Trophoblast cell (in vitro differentiated cells and primary cell): Measurements from ENCODE around the gene EGR4. TPM values are rescaled to one million over a fixed set of nuclear protein-coding genes. Genes with fewer than 3 reads are reported as not detected.

ENCODE experiments used
- DNase-seq, 2 donors: peaks; one replicate each; pipeline ENCODE4 v3.0.0-alpha.2; 2016
- H2AFZ ChIP-seq: 2 replicates; pipeline ENCODE4 v1.6.1; 2013; ENCODE audit warnings: low read length, moderate library complexity, mild to moderate bottlenecking; ENCODE audit not compliant: insufficient read depth, poor library complexity
- H2AK5ac ChIP-seq: 2 replicates; pipeline ENCODE4 v1.6.1; 2013; ENCODE audit warnings: mild to moderate bottlenecking, low read length
- H2BK120ac ChIP-seq: 2 replicates; pipeline ENCODE4 v1.6.1; 2013; ENCODE audit warnings: low read length, mild to moderate bottlenecking, moderate library complexity; ENCODE audit not compliant: insufficient read depth, poor library complexity
- H2BK12ac ChIP-seq: 2 replicates; pipeline ENCODE4 v1.6.1; 2013; ENCODE audit warnings: mild to moderate bottlenecking, low read length, moderate library complexity
- H2BK5ac ChIP-seq: 2 replicates; pipeline ENCODE4 v1.6.1; 2013; ENCODE audit warnings: low read length, low read depth, moderate library complexity, mild to moderate bottlenecking; ENCODE audit not compliant: poor library complexity
- H3K14ac ChIP-seq: 2 replicates; pipeline ENCODE4 v1.6.1; 2013; ENCODE audit warnings: mild to moderate bottlenecking, low read length
- H3K18ac ChIP-seq: 2 replicates; pipeline ENCODE4 v1.6.1; 2013; ENCODE audit warnings: mild to moderate bottlenecking, low read length
- H3K23ac ChIP-seq: 2 replicates; pipeline ENCODE4 v1.6.1; 2013; ENCODE audit warnings: low read length
- H3K27ac ChIP-seq: 2 replicates; pipeline ENCODE4 v1.5.1; 2013; ENCODE audit warnings: low read depth, mild to moderate bottlenecking, inconsistent platforms, low read length, moderate library complexity
- H3K27me3 ChIP-seq: 2 replicates; pipeline ENCODE4 v1.6.1; 2013; ENCODE audit warnings: inconsistent platforms, mild to moderate bottlenecking, low read length, moderate library complexity; ENCODE audit not compliant: insufficient read depth
- H3K36me3 ChIP-seq, 2 experiments: 1 replicate in 1 of 2; 2 replicates in 1 of 2; pipeline ENCODE4 v1.6.1; 2013; ENCODE audit warnings: low read length in 2 of 2, mild to moderate bottlenecking in 2 of 2, moderate library complexity in 1 of 2; ENCODE audit not compliant: insufficient read depth in 2 of 2, control insufficient read depth in 1 of 2
- H3K4ac ChIP-seq: 2 replicates; pipeline ENCODE4 v1.6.1; 2013; ENCODE audit warnings: low read depth, mild to moderate bottlenecking, low read length, moderate library complexity
- H3K4me1 ChIP-seq, 2 experiments: 1 replicate in 1 of 2; 2 replicates in 1 of 2; pipeline ENCODE4 v1.6.1; 2013; ENCODE audit warnings: low read length in 2 of 2, mild to moderate bottlenecking in 2 of 2, moderate library complexity in 1 of 2; ENCODE audit not compliant: insufficient read depth in 2 of 2, control insufficient read depth in 1 of 2
- H3K4me2 ChIP-seq: 2 replicates; pipeline ENCODE4 v1.6.1; 2013; ENCODE audit warnings: inconsistent platforms, mild to moderate bottlenecking, low read length, moderate library complexity
- H3K4me3 ChIP-seq: 2 replicates; pipeline ENCODE4 v1.5.1; 2013; ENCODE audit warnings: mild to moderate bottlenecking, low read depth, low read length, inconsistent platforms
- H3K79me1 ChIP-seq: one replicate; pipeline ENCODE4 v1.6.1; 2013; ENCODE audit warnings: low read length
- H3K79me2 ChIP-seq: 2 replicates; pipeline ENCODE4 v1.6.1; 2013; ENCODE audit warnings: low read length, mild to moderate bottlenecking; ENCODE audit not compliant: control insufficient read depth, insufficient read depth, poor library complexity
- H3K9ac ChIP-seq: 2 replicates; pipeline ENCODE4 v1.6.1; 2013; ENCODE audit warnings: mild to moderate bottlenecking, low read length
- H3K9me3 ChIP-seq: 2 replicates; pipeline ENCODE4 v1.6.1; 2013; ENCODE audit warnings: low read depth, mild to moderate bottlenecking, control low read depth, inconsistent platforms, low read length; ENCODE audit not compliant: insufficient read depth
- H4K12ac ChIP-seq: 2 replicates; pipeline ENCODE4 v1.6.1; 2013; ENCODE audit warnings: low read depth, mild to moderate bottlenecking, low read length, moderate library complexity
- H4K8ac ChIP-seq: 2 replicates; pipeline ENCODE4 v1.6.1; 2013; ENCODE audit warnings: low read depth, mild to moderate bottlenecking, low read length, moderate library complexity
- H4K91ac ChIP-seq: one replicate; pipeline ENCODE4 v1.6.1; 2013; ENCODE audit warnings: low read depth, mild to moderate bottlenecking, low read length, moderate library complexity
- WGBS: extraction: QIAGEN DNeasy Blood & Tissue Kit; methylation state at CpG from one replicate; pipeline ENCODE4 v1.1.7; 2013; ENCODE audit warnings: missing lambda C conversion rate; ENCODE audit not compliant: insufficient read length, insufficient coverage; ENCODE audit errors: extremely low coverage; 5-methylcytosine and 5-hydroxymethylcytosine counted together
- polyA plus RNA-seq: library from polyadenylated mRNA; stranded (reverse); fragments of 200-250 nt; gene quantifications from 2 replicates; pipeline ENCODE4 v1.2.3, GENCODE V29; 2013

EGR4 gene
- polyA plus RNA-seq = 0.03 and 0.04 TPM in 2 replicates

DNA sequence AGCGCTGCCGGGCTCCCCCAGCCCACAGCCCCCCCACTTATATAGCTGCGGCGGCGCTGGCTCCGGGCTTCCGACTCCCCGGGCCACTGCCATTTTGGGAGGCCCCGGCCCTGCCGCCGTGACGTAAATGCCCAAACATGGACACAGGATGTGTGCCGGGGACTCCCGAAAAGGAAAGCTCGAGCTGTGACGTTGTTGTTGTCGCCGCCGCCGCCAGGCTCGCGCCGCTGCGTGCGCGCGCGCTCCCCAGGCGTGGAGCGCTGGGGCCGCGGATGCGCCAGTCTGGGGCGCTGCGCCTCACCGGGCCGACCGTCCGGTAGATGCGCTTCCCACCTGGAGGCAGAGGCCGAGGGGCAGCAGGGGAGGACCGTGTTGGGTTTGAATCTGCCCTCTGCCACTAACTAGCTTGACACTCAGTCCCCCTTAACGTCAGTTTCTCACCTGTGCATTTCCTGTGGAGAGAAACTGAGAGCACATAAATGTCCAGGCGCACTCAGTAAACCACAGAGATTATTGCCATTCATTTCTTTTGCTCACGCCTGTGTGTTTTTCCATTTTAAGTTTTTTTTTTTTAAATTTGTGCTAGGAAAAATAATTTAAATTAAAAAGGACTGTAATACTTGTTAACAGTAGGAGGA lies at the start of gene EGR4:
EGR4 (minus strand) TSS at position 15 of the 638 bp plus-strand sequence. CDS start 231 bp downstream, outside the sequence.
- no peak within 1 kb of the TSS for H3K23ac ChIP-seq
- no peak within 1 kb of the TSS for H2BK5ac ChIP-seq
- DNase-seq = peak in 1 of 2 donors; percentile 34
- no peak within 1 kb of the TSS for H2BK120ac ChIP-seq
- H3K4ac ChIP-seq = no peak within 1 kb of the TSS
- H3K4me3 ChIP-seq = peak within 1 kb of the TSS; percentile 66
- H3K4me2 ChIP-seq = peak within 1 kb of the TSS; percentile 94
- WGBS = no CpG with 5 or more reads among the region's 45 CpGs
- peak within 1 kb of the TSS; percentile 83 for H2AFZ ChIP-seq
- H3K14ac ChIP-seq = no peak within 1 kb of the TSS
- H3K9ac ChIP-seq = no peak within 1 kb of the TSS
- no peak within 1 kb of the TSS for H3K18ac ChIP-seq
- no peak within 1 kb of the TSS for H3K27ac ChIP-seq
- H4K8ac ChIP-seq = no peak within 1 kb of the TSS
- H3K79me1 ChIP-seq = no peaks in the 10 kb centered on the region
- no peak within 1 kb of the TSS for H2BK12ac ChIP-seq
- no peak within 1 kb of the TSS for H4K91ac ChIP-seq
- H4K12ac ChIP-seq = no peak within 1 kb of the TSS
- peaks cover 45% of the 10 kb centered on the region for H3K27me3 ChIP-seq
- H3K9me3 ChIP-seq = peaks cover 3% of the 10 kb centered on the region
- no peaks in the 10 kb centered on the region for H3K79me2 ChIP-seq
- peaks cover 5 to 19% of the 10 kb centered on the region in 2 experiments for H3K4me1 ChIP-seq
- no peak within 1 kb of the TSS for H2AK5ac ChIP-seq
- H3K36me3 ChIP-seq = no peaks in the 10 kb centered on the region

DNA sequence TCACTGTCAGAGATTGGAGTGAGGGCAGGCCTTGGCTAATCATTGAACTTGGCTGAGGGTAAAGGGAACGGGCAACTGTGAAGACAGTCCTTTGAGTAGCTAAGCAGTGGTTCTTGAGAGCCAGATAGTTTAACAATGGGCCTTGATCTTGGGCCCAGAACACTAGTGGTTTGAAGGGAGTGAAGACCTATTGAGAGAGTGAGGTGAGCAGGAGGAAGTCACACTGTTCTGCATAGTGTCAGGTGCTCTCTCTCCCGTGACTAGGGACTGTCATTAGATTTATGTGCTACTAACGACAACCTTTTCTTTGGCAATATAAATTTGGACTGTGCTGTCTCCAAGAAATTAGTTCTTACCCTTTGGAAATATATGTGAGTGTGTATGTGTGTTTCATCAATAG lies 47.7 kb upstream of the EGR4 start:
- Histone ChIP-seq H3K23ac (no peak overlapping the region), H3K9me3 (no peaks in the 10 kb centered on the region), H2AFZ (no peak overlapping the region), H3K4ac (no peak overlapping the region), H2AK5ac (no peak overlapping the region), H3K27me3 (no peaks in the 10 kb centered on the region), H3K27ac (no peak overlapping the region), H2BK12ac (no peak overlapping the region), H3K36me3 (no peaks in the 10 kb centered on the region), H2BK120ac (no peak overlapping the region), H3K4me1 (no peaks in the 10 kb centered on the region), H4K91ac (no peak overlapping the region), H3K79me1 (no peaks in the 10 kb centered on the region), H3K18ac (no peak overlapping the region), H3K79me2 (no peaks in the 10 kb centered on the region), H3K4me2 (no peak overlapping the region), H3K14ac (no peak overlapping the region), H4K12ac (no peak overlapping the region), H2BK5ac (no peak overlapping the region), H3K9ac (no peak overlapping the region), H3K4me3 (no peak overlapping the region), H4K8ac (no peak overlapping the region)
- DNase-seq = no peak
- WGBS = no CpG with 5 or more reads among the region's 3 CpGs

DNA sequence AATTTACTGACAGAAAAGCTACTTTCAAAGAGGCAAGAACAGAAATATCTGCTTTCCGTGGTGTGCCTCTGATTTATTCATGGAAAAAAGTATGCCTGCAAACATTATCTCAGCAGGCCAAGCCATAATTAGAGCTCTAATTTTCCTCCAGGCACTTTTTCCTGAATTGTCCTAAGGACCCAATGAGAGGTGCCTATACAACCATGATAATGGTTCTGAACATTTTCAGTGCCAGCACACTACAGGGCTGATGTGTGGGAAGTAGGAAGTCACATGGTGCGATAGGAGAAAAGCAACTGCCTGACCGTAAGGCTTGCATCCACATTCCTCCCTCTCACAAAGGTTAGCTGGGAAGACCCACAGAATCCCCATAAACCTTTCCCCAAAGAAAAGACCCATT lies 45.9 kb upstream of the EGR4 start:
- Histone ChIP-seq H3K4me1 (no peaks in the 10 kb centered on the region), H2BK12ac (no peak overlapping the region), H2AK5ac (no peak overlapping the region), H3K18ac (no peak overlapping the region), H3K9me3 (no peaks in the 10 kb centered on the region), H2BK5ac (no peak overlapping the region), H2AFZ (no peak overlapping the region), H3K23ac (no peak overlapping the region), H3K4me3 (no peak overlapping the region), H3K36me3 (no peaks in the 10 kb centered on the region), H2BK120ac (no peak overlapping the region), H3K14ac (no peak overlapping the region), H3K9ac (no peak overlapping the region), H4K12ac (no peak overlapping the region), H4K91ac (no peak overlapping the region), H3K4me2 (no peak overlapping the region), H4K8ac (no peak overlapping the region), H3K4ac (no peak overlapping the region), H3K27me3 (no peaks in the 10 kb centered on the region), H3K27ac (no peak overlapping the region), H3K79me2 (no peaks in the 10 kb centered on the region), H3K79me1 (no peaks in the 10 kb centered on the region)
- WGBS = no CpG with 5 or more reads among the region's 3 CpGs
- no peak for DNase-seq

DNA sequence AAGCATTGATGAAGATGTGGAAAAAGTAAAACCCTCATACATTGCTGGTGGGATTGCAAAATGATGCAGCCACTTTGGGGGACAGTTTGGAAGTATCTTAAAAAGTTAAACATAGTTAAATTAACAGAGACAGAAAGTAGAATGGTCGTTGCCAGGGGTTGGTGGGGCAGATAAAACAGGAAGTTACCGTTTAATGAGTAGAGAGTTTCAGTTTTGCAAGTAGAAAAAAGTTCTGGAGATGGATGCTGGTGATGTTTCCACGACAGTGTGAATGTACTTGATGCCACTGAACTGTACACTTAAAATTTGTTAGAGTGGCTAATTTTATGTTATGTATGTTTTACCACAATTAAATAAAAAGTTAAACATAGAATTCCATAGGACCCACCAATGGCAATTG lies 44.5 kb upstream of the EGR4 start:
- Histone ChIP-seq H3K4ac (no peak overlapping the region), H3K27me3 (no peaks in the 10 kb centered on the region), H4K8ac (no peak overlapping the region), H3K9me3 (no peaks in the 10 kb centered on the region), H3K4me2 (no peak overlapping the region), H3K4me1 (no peaks in the 10 kb centered on the region), H2BK12ac (no peak overlapping the region), H2BK120ac (no peak overlapping the region), H3K27ac (no peak overlapping the region), H3K14ac (no peak overlapping the region), H3K79me1 (no peaks in the 10 kb centered on the region), H4K91ac (no peak overlapping the region), H3K23ac (no peak overlapping the region), H2BK5ac (no peak overlapping the region), H3K79me2 (no peaks in the 10 kb centered on the region), H3K9ac (no peak overlapping the region), H3K18ac (no peak overlapping the region), H3K36me3 (no peaks in the 10 kb centered on the region), H4K12ac (no peak overlapping the region), H2AFZ (no peak overlapping the region), H2AK5ac (no peak overlapping the region), H3K4me3 (no peak overlapping the region)
- DNase-seq = no peak
- no CpG with 5 or more reads among the region's 3 CpGs for WGBS
